Endothelial cell (in vitro differentiated cells): Measurements from ENCODE around the gene SCO2. TPM values are rescaled to one million over a fixed set of nuclear protein-coding genes. Genes with fewer than 3 reads are reported as not detected.

Experiments used
- DNase-seq: peaks from one replicate; pipeline ENCODE4 v3.0.0; 2021; ENCODE audit warnings: low spot score
- H3K27ac Mint-ChIP-seq: one replicate; pipeline ENCODE4 v1.8.0; 2021; ENCODE audit warnings: mixed read lengths, inconsistent platforms; ENCODE audit not compliant: unreplicated experiment
- H3K27me3 Mint-ChIP-seq: one replicate; pipeline ENCODE4 v1.8.0; 2021; ENCODE audit warnings: mild to moderate bottlenecking, moderate library complexity, mixed read lengths, inconsistent platforms; ENCODE audit not compliant: unreplicated experiment
- H3K36me3 Mint-ChIP-seq: one replicate; pipeline ENCODE4 v1.8.0; 2021; ENCODE audit warnings: mild to moderate bottlenecking, low read depth, mixed read lengths, inconsistent platforms; ENCODE audit not compliant: unreplicated experiment
- H3K4me1 Mint-ChIP-seq: one replicate; pipeline ENCODE4 v1.8.0; 2021; ENCODE audit warnings: mild to moderate bottlenecking, mixed read lengths, inconsistent platforms; ENCODE audit not compliant: unreplicated experiment
- H3K4me3 Mint-ChIP-seq: one replicate; pipeline ENCODE4 v1.8.0; 2021; ENCODE audit warnings: mild to moderate bottlenecking, mixed read lengths, inconsistent platforms; ENCODE audit not compliant: unreplicated experiment
- H3K9me3 Mint-ChIP-seq: one replicate; pipeline ENCODE4 v1.8.0; 2021; ENCODE audit warnings: mixed read lengths, inconsistent platforms; ENCODE audit not compliant: unreplicated experiment
- long read RNA-seq: library from polyadenylated mRNA; unstranded; transcript quantifications from one replicate; pipeline ENCODE4 v2.0.0, GENCODE V29; 2020; ENCODE audit not compliant: unreplicated experiment
- total RNA-seq: library from RNA; stranded (reverse); fragmentation: NEBNext Ultra II Directional; extraction: Animal tissue kit (Norgen Biotek cat#: 25700); gene quantifications from one replicate; pipeline ENCODE4 v1.2.1, GENCODE V29; 2021; ENCODE audit not compliant: unreplicated experiment
- TF ChIP-seq, protein P1 (sequence below): fragments of 200-600 bp; sonication (generic); IDR thresholded peaks from one replicate; pipeline ENCODE4 v1.5.0; 2021; ENCODE audit warnings: antibody characterized with exemption; ENCODE audit not compliant: unreplicated experiment

The SCO2 gene
- 1.1 TPM for total RNA-seq
- long read RNA-seq, partial matches to known transcripts = 0 of 3 reads
- long read RNA-seq, other reads (novel, unspliced or antisense) = 0 of 3 reads

DNA sequence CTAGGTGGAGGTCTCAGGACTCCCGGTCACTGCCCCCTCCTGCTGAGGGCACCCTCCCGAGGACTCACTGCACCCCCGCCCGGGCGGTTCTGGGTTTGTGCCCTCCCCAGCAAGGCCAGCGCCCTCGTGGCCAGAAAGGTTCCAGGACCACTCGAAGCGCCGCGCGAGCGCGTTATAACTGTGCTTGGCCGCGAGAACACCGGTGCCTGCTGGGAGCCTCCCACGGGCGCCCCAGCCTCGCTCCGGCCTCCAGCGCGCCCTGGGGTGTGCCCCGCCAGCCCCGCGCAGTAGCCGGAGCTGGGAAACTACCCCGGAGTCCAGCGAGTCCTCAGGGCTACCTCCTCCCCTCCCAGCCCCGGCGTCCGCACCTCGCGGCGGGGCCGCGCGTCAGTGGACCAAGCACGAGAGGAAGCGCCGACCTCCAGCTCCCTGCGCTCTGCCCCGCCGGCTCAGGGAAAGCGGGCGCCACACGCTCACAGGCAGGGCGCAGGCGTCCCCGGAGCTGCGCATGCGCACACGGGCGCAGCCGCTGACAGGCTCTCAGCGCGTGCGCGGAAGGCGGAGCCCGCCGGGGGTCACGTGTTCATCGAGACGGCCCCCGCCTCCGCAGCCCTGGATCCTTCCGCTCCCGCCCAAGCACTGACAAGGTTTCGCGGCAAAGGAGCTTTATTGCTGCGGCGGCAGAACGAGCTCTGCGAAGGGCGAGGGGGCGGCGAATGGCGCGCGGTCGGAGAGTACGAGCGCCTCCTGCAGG is at the start of gene SCO2:
Gene SCO2 (minus strand): TSS at position 495 of the 754 bp plus-strand sequence. CDS start 1,187 bp downstream, outside the sequence.
- H3K4me1 Mint-ChIP-seq = peaks cover 6% of the 10 kb centered on the region
- H3K36me3 Mint-ChIP-seq = peaks cover 12% of the 10 kb centered on the region
- H3K27me3 Mint-ChIP-seq = peaks cover 33% of the 10 kb centered on the region
- no peaks in the 10 kb centered on the region for H3K9me3 Mint-ChIP-seq
- H3K27ac Mint-ChIP-seq = peak within 1 kb of the TSS; percentile 78
- H3K4me3 Mint-ChIP-seq = peak within 1 kb of the TSS; percentile 95
- peak; percentile 97 for DNase-seq
- TF ChIP-seq, protein P1, sequence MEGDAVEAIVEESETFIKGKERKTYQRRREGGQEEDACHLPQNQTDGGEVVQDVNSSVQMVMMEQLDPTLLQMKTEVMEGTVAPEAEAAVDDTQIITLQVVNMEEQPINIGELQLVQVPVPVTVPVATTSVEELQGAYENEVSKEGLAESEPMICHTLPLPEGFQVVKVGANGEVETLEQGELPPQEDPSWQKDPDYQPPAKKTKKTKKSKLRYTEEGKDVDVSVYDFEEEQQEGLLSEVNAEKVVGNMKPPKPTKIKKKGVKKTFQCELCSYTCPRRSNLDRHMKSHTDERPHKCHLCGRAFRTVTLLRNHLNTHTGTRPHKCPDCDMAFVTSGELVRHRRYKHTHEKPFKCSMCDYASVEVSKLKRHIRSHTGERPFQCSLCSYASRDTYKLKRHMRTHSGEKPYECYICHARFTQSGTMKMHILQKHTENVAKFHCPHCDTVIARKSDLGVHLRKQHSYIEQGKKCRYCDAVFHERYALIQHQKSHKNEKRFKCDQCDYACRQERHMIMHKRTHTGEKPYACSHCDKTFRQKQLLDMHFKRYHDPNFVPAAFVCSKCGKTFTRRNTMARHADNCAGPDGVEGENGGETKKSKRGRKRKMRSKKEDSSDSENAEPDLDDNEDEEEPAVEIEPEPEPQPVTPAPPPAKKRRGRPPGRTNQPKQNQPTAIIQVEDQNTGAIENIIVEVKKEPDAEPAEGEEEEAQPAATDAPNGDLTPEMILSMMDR = peak; percentile 14

GRCh38 chr22:50574383-50574755 is 49.0 kb upstream of the SCO2 start:
- TF ChIP-seq, protein P1 = no peak
- Mint-ChIP-seq H3K9me3 (no peaks in the 10 kb centered on the region), H3K36me3 (peaks cover 27% of the 10 kb centered on the region), H3K27me3 (peaks cover 9% of the 10 kb centered on the region), H3K4me1 (no peaks in the 10 kb centered on the region), H3K4me3 (no peak overlapping the region), H3K27ac (no peak overlapping the region)
- no peak for DNase-seq

- H3K27ac Mint-ChIP-seq = no peak overlapping the region
- TF ChIP-seq, protein P1 = no peak
- H3K4me1 Mint-ChIP-seq = no peaks in the 10 kb centered on the region
- H3K9me3 Mint-ChIP-seq = no peaks in the 10 kb centered on the region
- peaks cover 12% of the 10 kb centered on the region for H3K27me3 Mint-ChIP-seq
- H3K36me3 Mint-ChIP-seq = peaks cover 29% of the 10 kb centered on the region
- no peak overlapping the region for H3K4me3 Mint-ChIP-seq
- DNase-seq = no peak
Measured at GRCh38 chr22:50573491-50574382, 48.3 kb upstream of the SCO2 start.

- no peak for DNase-seq
- H3K36me3 Mint-ChIP-seq = peaks cover 29% of the 10 kb centered on the region
- no peaks in the 10 kb centered on the region for H3K4me1 Mint-ChIP-seq
- no peak overlapping the region for H3K27ac Mint-ChIP-seq
- peaks cover 14% of the 10 kb centered on the region for H3K27me3 Mint-ChIP-seq
- TF ChIP-seq, protein P1 = no peak
- H3K9me3 Mint-ChIP-seq = no peaks in the 10 kb centered on the region
- H3K4me3 Mint-ChIP-seq = no peak overlapping the region
Measured at GRCh38 chr22:50572965-50573364, 47.6 kb upstream of the SCO2 start.
